SIG-M5 (cell line): Measurements from ENCODE around the gene L3MBTL4.

Experiments
- DNase-seq: peaks from one replicate; lab custom pipeline; 2025; lab: John Stamatoyannopoulos, UW

The L3MBTL4 gene

GRCh38 chr18:6363216-6363615 lies 51.5 kb downstream of the L3MBTL4 start:
- DNase-seq = no peak

DNA sequence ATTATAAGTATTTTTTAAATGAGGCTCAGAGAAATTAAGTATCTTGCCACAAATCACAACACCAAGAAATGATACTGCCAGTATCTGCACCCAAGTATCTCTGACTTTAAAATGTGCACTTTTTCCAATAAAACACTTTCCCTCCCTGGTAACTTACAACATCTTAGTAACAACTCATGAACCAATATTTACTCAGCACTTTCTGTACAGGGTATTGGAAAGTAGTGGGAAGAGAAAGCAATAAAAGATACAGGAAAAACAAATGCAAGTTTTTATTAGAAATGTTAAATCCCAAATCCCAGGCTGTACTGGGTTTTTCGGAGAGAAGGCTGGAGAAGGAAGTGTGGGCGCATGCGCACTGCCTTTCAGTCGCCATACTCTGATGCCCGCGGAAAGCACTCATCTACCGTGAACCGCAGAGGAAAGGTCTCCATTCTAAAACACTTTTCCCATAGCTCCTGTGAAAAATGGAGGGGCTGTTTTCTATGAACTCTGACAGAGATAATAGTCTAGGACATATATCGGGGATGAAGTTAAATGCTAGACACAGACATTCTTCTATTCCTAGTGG lies 52.1 kb downstream of the L3MBTL4 start:
- no peak for DNase-seq

- no peak for DNase-seq
Observed at GRCh38 chr18:6357668-6358067, 57.0 kb downstream of the L3MBTL4 start.

- DNase-seq = no peak
Observed at GRCh38 chr18:6355789-6356589, 58.7 kb downstream of the L3MBTL4 start.

DNA sequence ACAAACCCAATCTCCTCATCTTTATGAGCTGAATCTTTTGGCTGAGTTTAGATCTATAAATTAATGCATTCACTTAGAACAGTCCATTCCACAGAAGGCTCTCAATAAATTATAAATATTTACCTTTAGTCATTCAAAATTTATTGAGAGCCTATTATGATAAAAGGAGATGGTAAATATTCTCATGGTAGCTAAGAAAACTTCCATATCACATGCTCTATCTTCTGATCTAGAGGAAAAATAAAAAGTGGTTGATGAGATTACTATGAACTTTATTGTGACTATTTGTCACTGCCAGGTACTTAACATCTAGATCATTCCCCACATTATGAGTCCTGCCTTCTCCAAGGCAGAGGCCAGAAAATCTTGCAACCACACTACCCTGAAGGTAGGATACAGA lies 62.4 kb downstream of the L3MBTL4 start:
- no peak for DNase-seq

- DNase-seq = no peak
Observed at GRCh38 chr18:6342990-6343389, 71.7 kb downstream of the L3MBTL4 start.

- no peak for DNase-seq
Observed at GRCh38 chr18:6341709-6342108, 73.0 kb downstream of the L3MBTL4 start.

- no peak for DNase-seq
Observed at GRCh38 chr18:6341303-6341702, 73.4 kb downstream of the L3MBTL4 start.

DNA sequence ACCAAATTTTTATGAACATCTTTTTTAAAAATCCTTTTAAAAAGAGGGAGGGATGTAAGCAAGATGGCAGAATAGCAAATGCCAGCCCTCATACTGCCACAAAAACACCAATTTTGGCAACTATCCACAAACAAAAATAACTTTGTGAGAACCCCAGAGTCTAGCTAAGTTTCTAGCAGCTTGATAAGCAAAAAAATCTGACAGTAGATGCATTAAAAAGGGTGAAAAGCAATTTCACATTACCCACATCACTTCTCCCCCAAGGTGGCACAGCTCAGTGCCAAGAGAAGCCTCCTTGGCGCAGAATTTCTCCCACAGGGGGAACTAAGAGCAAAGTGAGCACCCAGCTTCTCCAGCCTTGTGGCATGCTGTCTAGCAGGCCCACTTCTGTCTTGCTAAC lies 74.6 kb downstream of the L3MBTL4 start:
- DNase-seq = no peak

GRCh38 chr18:6336239-6336638 lies 78.5 kb downstream of the L3MBTL4 start:
- DNase-seq = no peak

DNA sequence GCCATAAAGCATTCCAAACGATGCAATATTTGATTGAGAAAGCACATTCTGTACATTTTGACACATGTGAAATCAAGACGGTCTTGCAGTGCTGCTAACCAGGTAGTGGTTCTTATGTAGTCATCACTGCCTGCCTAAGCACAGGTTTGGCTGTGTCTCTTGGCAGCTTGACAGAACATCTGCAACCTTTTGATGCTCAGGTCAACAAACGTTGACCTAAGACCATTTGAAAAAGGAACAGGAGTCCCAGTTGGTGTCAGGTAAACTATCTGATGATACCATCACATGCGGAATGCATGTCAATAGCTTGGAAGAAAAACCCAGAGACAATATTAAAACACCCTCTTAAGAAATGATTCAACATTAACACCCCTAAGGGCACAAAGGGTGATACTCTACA lies 80.7 kb downstream of the L3MBTL4 start:
- DNase-seq = no peak

- no peak for DNase-seq
Observed at GRCh38 chr18:6331872-6332271, 82.8 kb downstream of the L3MBTL4 start.

GRCh38 chr18:6330786-6331185 lies 83.9 kb downstream of the L3MBTL4 start:
- DNase-seq = no peak

DNA sequence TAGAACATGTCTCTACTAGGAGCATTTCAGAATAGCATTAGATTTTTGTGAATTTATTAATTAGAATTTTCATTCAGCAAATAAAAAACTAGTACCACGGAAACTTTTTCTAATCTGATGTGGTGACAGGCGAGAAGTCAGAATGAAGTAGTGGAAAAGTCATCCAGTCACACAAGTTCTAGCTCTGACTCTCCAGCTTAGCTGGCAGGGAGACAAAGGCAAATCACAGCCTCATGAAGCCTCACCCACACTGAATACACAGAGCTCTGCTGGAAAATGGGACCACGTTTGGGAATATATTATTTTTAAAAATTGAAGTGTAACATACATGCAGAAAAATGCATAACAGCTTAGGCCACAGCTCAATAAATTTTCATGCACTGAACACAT lies 86.1 kb downstream of the L3MBTL4 start:
- DNase-seq = no peak

DNA sequence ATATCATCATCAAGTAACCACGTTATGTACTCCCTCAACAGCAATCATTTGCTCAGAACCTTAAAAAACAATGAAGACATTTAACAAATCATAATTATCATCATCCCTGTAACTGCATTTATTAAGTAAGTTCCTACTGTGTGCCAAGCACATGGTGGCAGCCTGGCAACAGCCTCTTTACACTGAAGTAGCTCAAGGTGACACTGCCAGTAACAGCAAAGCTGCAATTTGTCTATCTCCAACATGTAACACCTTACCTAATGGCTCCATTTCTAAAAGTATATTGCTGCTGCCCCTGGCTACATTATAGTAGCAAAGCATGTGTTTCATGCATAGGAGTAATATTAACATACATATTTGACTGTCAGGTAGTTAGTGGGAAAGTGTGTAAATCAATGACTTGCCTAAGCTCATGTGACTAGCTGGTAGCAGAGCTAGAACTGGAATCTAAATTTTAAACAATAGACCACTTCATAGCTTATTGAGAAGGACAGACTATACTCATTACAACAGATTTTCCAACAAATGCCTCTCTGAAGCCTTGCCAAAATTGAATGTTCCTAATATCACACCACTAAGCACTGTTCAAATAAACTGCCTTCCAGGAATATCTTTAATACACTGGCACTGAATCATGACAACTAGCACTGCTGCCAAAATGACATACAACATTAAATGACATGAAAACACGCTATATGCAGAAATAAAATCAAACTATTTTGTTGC lies 86.7 kb downstream of the L3MBTL4 start:
- no peak for DNase-seq

DNA sequence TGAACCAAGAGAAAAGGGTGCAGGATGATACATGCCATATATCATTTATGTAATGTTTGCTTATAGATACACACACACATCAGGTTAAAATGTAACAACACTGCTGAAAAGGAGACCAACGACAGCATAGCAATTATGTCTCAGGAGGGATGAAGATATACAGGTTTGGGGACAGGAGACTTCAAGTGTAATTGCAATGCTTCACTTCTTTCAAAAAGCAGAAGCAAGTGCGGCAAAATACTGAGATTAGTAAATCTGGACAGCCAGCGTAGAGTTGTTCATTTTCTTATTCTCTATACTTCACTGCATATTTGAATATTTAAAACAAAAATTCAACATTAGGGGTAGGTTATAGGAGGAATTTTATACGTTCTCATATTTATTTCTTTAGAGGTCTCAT lies 87.2 kb downstream of the L3MBTL4 start:
- no peak for DNase-seq

DNA sequence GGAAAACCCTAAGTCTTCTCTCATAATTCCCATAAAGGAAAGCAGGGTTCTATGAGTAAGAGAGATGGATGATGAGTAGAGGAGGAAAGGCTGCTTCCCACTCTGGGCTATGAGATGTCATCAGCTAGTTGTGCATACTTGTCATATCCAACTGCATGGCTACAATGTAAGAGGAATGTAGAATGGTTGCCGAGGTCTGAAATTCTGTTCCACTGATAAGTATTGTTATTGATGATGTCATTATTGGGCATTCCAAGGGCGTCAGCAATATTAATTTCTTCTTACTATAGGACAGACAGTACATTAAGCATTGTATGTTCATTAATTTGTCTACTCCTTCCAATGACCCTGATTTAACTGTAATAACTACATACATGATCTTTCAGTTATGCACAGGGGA lies 88.1 kb downstream of the L3MBTL4 start:
- no peak for DNase-seq

DNA sequence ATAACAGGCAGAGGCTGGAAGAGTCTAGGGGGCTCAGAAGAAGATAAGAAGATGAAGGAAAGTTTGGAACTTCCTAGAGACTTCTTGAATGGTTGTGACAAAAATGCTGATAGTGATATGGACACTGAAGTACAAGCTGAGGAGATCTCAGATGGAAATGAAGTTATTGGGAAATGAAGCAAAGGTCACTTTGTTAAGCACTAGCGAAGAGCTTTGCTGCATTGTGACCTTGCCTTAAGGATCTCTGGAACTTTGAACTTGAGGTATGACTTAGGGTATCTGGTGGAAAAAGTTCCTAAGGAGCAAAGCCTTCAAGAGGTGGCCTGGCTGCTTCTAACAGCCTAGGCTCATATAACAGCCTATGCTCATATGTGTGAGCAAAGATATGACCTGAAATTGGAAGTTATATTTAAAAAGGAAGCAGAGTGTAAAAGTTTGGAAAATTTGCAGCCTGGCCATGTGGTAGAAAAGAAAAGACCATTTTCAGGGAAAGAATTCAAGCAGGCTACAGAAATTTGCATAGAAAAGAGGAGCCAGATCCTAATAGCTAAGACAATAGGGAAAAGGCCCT lies 91.3 kb downstream of the L3MBTL4 start:
- DNase-seq = no peak

DNA sequence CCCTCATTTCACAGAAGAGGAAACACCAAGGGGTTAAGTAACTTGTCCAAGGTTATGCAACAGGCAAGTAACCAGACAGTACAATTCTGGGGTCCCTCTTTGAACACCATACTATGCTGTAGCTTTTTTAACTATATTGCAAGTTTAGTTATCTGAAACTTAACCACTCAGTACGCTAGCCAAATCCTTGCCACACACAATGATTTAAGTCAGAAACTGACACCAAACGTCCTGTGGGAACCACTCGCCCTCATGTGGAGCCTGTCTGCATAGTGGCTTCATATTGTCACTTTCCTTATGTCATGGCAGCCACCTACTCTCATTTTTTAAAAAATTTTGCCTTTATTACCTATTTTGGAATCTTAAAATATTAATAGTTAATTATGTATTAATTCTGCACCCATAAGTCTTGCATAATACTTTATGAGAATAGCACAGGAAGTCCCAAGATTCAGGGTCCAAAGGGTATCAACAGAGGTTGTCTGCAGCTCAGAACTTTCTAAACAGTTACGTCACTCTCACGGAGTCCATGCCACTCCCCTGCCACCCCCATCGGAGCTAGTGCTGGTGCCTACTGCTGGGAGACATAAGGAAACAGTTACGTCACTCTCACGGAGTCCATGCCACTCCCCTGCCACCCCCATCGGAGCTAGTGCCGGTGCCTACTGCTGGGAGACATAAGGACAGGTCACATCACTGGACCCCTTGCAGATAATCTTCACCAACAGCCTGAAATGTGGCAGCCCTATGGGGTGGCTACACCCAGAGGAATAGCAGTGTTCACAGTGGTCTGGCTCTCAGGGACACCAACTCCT lies 99.0 kb downstream of the L3MBTL4 start:
- no peak for DNase-seq

GRCh38 chr18:6313415-6313814 lies 101.3 kb downstream of the L3MBTL4 start:
- DNase-seq = no peak

GRCh38 chr18:6311456-6312215 lies 103.1 kb downstream of the L3MBTL4 start:
- DNase-seq = no peak
